Neutrophil (primary cell): ENCODE results near the gene TMEM168.

Experiments used
- H3K27ac ChIP-seq: fragments of 200-600 bp; sonication (generic); 2 replicates; pipeline ENCODE4 v1.5.1; 2016; ENCODE audit warnings: mild to moderate bottlenecking, moderate library complexity
- H3K27me3 ChIP-seq: fragments of 200-600 bp; sonication (generic); 2 replicates; pipeline ENCODE4 v1.6.0; 2016; ENCODE audit warnings: mild to moderate bottlenecking
- H3K36me3 ChIP-seq: fragments of 200-600 bp; sonication (generic); 2 replicates; pipeline ENCODE4 v1.5.1; 2017
- H3K4me1 ChIP-seq, 2 experiments: fragments of 200-600 bp in 1 of 2; sonication (generic) in 1 of 2; 1 replicate in 1 of 2; 2 replicates in 1 of 2; pipeline versions ENCODE4 v1.5.1 to v1.6.1; 2013 to 2016; ENCODE audit warnings: low read depth in 1 of 2, low read length in 1 of 2, mild to moderate bottlenecking in 1 of 2, moderate library complexity in 1 of 2; ENCODE audit not compliant: control insufficient read depth in 1 of 2, insufficient read depth in 1 of 2
- H3K4me3 ChIP-seq, 2 experiments: fragments of 200-600 bp in 1 of 2; sonication (generic) in 1 of 2; 1 replicate in 1 of 2; 2 replicates in 1 of 2; pipeline ENCODE4 v1.5.1; 2013 to 2016; ENCODE audit warnings: low read depth in 1 of 2, low read length in 1 of 2, mild to moderate bottlenecking in 1 of 2, moderate library complexity in 1 of 2
- H3K9me3 ChIP-seq: fragments of 200-600 bp; sonication (generic); 2 replicates; pipeline ENCODE4 v1.5.1; 2016
- TF ChIP-seq, protein P1 (sequence below): fragments of 200-600 bp; sonication (generic); IDR thresholded peaks from 2 replicates; pipeline ENCODE4 v1.5.1; 2016; ENCODE audit warnings: antibody characterized with exemption

TMEM168 gene

DNA sequence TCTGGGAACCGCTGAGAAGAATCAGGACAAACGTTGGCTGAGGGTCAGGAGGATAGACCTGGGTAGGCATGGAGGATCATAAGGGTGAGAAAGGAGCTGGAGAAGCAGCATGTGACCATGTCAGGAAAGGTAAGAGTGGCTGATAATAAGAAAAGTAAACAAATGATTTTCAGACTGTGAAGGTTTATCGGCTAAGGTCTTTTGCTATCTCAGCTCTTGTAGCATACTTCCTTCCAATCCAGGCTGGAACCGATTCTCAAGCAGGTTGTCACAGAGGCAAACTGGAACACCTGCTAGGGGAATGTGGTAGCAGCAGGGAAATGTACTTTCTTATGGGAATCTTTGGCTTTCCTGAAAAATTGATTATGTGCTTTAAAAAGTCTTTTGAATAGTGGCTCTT is 74.7 kb downstream of the TMEM168 start:
- Histone ChIP-seq H3K4me3 (no peak overlapping the region), H3K36me3 (no peaks in the 10 kb centered on the region), H3K4me1 (no peaks in the 10 kb centered on the region), H3K27ac (no peak overlapping the region), H3K27me3 (no peaks in the 10 kb centered on the region), H3K9me3 (no peaks in the 10 kb centered on the region)
- TF ChIP-seq, protein P1, sequence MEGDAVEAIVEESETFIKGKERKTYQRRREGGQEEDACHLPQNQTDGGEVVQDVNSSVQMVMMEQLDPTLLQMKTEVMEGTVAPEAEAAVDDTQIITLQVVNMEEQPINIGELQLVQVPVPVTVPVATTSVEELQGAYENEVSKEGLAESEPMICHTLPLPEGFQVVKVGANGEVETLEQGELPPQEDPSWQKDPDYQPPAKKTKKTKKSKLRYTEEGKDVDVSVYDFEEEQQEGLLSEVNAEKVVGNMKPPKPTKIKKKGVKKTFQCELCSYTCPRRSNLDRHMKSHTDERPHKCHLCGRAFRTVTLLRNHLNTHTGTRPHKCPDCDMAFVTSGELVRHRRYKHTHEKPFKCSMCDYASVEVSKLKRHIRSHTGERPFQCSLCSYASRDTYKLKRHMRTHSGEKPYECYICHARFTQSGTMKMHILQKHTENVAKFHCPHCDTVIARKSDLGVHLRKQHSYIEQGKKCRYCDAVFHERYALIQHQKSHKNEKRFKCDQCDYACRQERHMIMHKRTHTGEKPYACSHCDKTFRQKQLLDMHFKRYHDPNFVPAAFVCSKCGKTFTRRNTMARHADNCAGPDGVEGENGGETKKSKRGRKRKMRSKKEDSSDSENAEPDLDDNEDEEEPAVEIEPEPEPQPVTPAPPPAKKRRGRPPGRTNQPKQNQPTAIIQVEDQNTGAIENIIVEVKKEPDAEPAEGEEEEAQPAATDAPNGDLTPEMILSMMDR: no peak

DNA sequence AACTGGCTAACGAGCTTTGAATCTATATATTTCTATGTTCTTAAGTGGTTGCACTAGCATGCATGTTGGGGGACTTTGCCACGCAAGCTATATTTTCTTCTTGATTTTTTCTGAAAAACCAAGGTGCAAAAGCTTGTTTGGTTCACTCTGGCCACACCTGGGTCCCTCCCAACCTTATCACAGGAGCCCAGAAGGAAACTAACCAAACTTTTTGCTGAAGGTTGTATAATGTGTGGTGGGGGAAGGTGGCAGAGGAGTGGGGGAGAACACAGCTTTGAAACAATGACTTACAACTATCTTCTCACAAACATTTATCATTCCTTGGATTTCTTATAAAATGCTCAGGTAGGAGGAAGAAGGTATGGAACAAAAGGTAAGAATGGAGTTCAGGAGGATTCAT is 75.3 kb downstream of the TMEM168 start:
- H3K9me3 ChIP-seq: no peaks in the 10 kb centered on the region
- no peaks in the 10 kb centered on the region for H3K36me3 ChIP-seq
- no peaks in the 10 kb centered on the region for H3K27me3 ChIP-seq
- H3K4me3 ChIP-seq: no peak overlapping the region
- no peaks in the 10 kb centered on the region for H3K4me1 ChIP-seq
- no peak overlapping the region for H3K27ac ChIP-seq
- TF ChIP-seq, protein P1: no peak
